Measurements from ENCODE around the gene HMGB1. TPM values are rescaled to one million over a fixed set of nuclear protein-coding genes. Genes with fewer than 3 reads are reported as not detected.

HMGB1 gene
- total and polyA plus RNA-seq, 4 donors = 83.9 to 276 (median 195) TPM

- TF ChIP-seq MAX (IDR thresholded peaks at IDR 0.05) (no peak), ATF3 (IDR thresholded peaks at IDR 0.05) (no peak), HNF4G (IDR thresholded peaks at IDR 0.05) (no peak), SP1 (IDR thresholded peaks at IDR 0.05) (no peak), TAF1 (conservative IDR thresholded peaks at IDR 0.05) (no peak), FOXA1 (IDR thresholded peaks at IDR 0.05) (no peak)
- H3K36me3 ChIP-seq (ENCODE audit: control insufficient read depth in 4 of 4, insufficient read depth in 3 of 4, low read depth in 1 of 4, low read length in 3 of 4) = no peaks in the 10 kb centered on the region
- 85% methylated on average over 3 of the region's 3 CpGs for WGBS
- H3K4me3 ChIP-seq (ENCODE audit: low read depth in 1 of 3, low read length in 3 of 3) = no peak overlapping the region
- H3K9me3 ChIP-seq (ENCODE audit: control insufficient read depth in 4 of 4, low read length in 3 of 4) = no peaks in the 10 kb centered on the region
- no peaks in the 10 kb centered on the region for H3K27me3 ChIP-seq (ENCODE audit: control insufficient read depth in 4 of 4, insufficient read depth in 4 of 4, low read length in 3 of 4)
- H3K4me1 ChIP-seq (ENCODE audit: control insufficient read depth in 4 of 4, insufficient read depth in 4 of 4, low read length in 3 of 4) = no peaks in the 10 kb centered on the region
- no peak overlapping the region for H3K27ac ChIP-seq (ENCODE audit: low read depth in 1 of 2, low read length in 2 of 2)
- no peak overlapping the region for H3K9ac ChIP-seq (ENCODE audit: low read depth in 1 of 2, low read length in 2 of 2)
- no peak for DNase-seq (ENCODE audit: low spot score)
Measured at GRCh38 chr13:30435911-30436451, 29.8 kb downstream of the HMGB1 start.

GRCh38 chr13:30431269-30431940, 34.3 kb downstream of the HMGB1 start:
- H3K4me3 ChIP-seq (ENCODE audit: low read depth in 1 of 3, low read length in 3 of 3) = no peak overlapping the region
- H3K9me3 ChIP-seq (ENCODE audit: control insufficient read depth in 4 of 4, low read length in 3 of 4) = no peaks in the 10 kb centered on the region
- WGBS = 75% methylated on average over 2 of the region's 2 CpGs
- DNase-seq (ENCODE audit: low spot score) = no peak
- TF ChIP-seq CTCF (IDR thresholded peaks at IDR 0.05; ENCODE audit: low read depth, low read length, missing input control) (no peak), MAX (IDR thresholded peaks at IDR 0.05) (no peak), HNF4G (IDR thresholded peaks at IDR 0.05) (no peak), TAF1 (conservative IDR thresholded peaks at IDR 0.05) (no peak), FOXA2 (IDR thresholded peaks at IDR 0.05) (no peak), JUND (IDR thresholded peaks at IDR 0.05) (no peak), RAD21 (IDR thresholded peaks at IDR 0.05) (no peak), FOXA1 (IDR thresholded peaks at IDR 0.05) (no peak), SP1 (IDR thresholded peaks at IDR 0.05) (no peak), YY1 (IDR thresholded peaks at IDR 0.05) (no peak), EGR1 (IDR thresholded peaks at IDR 0.05; ENCODE audit: low read depth in 2 of 2) (no peak), RXRA (IDR thresholded peaks at IDR 0.05) (no peak), ZBTB33 (IDR thresholded peaks at IDR 0.05) (no peak), HNF4A (conservative IDR thresholded peaks at IDR 0.05) (no peak), ATF3 (IDR thresholded peaks at IDR 0.05) (no peak), GABPA (IDR thresholded peaks at IDR 0.05 in 1 of 2, conservative IDR thresholded peaks at IDR 0.05 in 1 of 2) (no peak), REST (IDR thresholded peaks at IDR 0.05) (no peak)
- no peaks in the 10 kb centered on the region for H3K4me1 ChIP-seq (ENCODE audit: control insufficient read depth in 4 of 4, insufficient read depth in 4 of 4, low read length in 3 of 4)
- no peaks in the 10 kb centered on the region for H3K27me3 ChIP-seq (ENCODE audit: control insufficient read depth in 4 of 4, insufficient read depth in 4 of 4, low read length in 3 of 4)
- no peaks in the 10 kb centered on the region for H3K36me3 ChIP-seq (ENCODE audit: control insufficient read depth in 4 of 4, insufficient read depth in 3 of 4, low read depth in 1 of 4, low read length in 3 of 4)
- H3K27ac ChIP-seq (ENCODE audit: low read depth in 1 of 2, low read length in 2 of 2) = no peak overlapping the region
- no peak overlapping the region for H3K9ac ChIP-seq (ENCODE audit: low read depth in 1 of 2, low read length in 2 of 2)

All from liver (tissue), 9 donors.